Stomach (tissue), 4 donors: ENCODE measurements around the gene FLII.

Experiments used
- POLR2A ChIP-seq, 4 donors: fragments of 450-650 bp; IDR thresholded peaks; one replicate each; pipeline ENCODE4 v1.6.1; 2016; ENCODE audit warnings: antibody characterized with exemption in 4 of 4, control low read depth in 2 of 4, mild to moderate bottlenecking in 1 of 4, moderate library complexity in 1 of 4
- POLR2AphosphoS5 ChIP-seq, 3 donors: sonication (generic); formaldehyde crosslinking; IDR thresholded peaks; one replicate each; pipeline ENCODE4 v1.6.1; 2016; ENCODE audit warnings: antibody characterized with exemption in 3 of 3

GRCh38 chr17:18248811-18249210 lies 9.7 kb downstream of the FLII start:
- no peak for TF ChIP-seq POLR2A (IDR thresholded peaks at IDR 0.05)
- TF ChIP-seq POLR2AphosphoS5 (IDR thresholded peaks at IDR 0.05): no peak
